Cardiac ventricle fibroblast (primary cell): ENCODE results near the gene SLC12A7. TPM values are rescaled to one million over a fixed set of nuclear protein-coding genes. Genes with fewer than 3 reads are reported as not detected.

Experiments
- total RNA-seq: library from RNA; depleted of rRNA; stranded (reverse); fragments of >200 nt; gene quantifications from 2 replicates; pipeline ENCODE4 v1.2.3, GENCODE V29; 2015

SLC12A7 gene
- 13.8 and 15.0 TPM in 2 replicates for total RNA-seq

GRCh38 chr5:1111727-1112289 is at the start of gene SLC12A7:
Gene SLC12A7, minus strand, starts transcription at chr5:1112063. Its CDS starts 72 bp downstream, at chr5:1111991.

GRCh38 chr5:1008451-1009358 is 103.2 kb downstream of the SLC12A7 start, which contains the start of gene NKD2:
Gene NKD2, plus strand, starts transcription at chr5:1008802. Its CDS starts 256 bp downstream, at chr5:1009058.

Other genes starting within 250 kb of the SLC12A7 start
- gene BRD9, start 219.3 kb downstream of the SLC12A7 start, total RNA-seq: 20.3 and 21.4 TPM in 2 replicates
- gene TRIP13, start 219.2 kb downstream of the SLC12A7 start, total RNA-seq: 1.5 and 4.4 TPM in 2 replicates
- 13.9 and 20.2 TPM in 2 replicates for gene NKD2, start 103.3 kb downstream of the SLC12A7 start, total RNA-seq
- gene SLC6A19, start 89.5 kb upstream of the SLC12A7 start, total RNA-seq: not detected in 2 replicates
- gene SLC6A18, start 113.3 kb upstream of the SLC12A7 start, total RNA-seq: not detected in 2 replicates
- gene TERT, start 183.0 kb upstream of the SLC12A7 start, total RNA-seq: not detected in 2 replicates
- gene CLPTM1L, start 233.0 kb upstream of the SLC12A7 start, total RNA-seq: 70.6 and 73.9 TPM in 2 replicates